Fibroblast of mammary gland (primary cell): ENCODE data around the gene LDLRAP1.
A peak's percentile ranks its signal among the peaks of the same experiment; 100 is the strongest.

Experiments
- DNase-seq: peaks from one replicate; pipeline ENCODE4 v3.0.0-alpha.2; 2010; ENCODE audit warnings: low read depth
- H3K4me3 ChIP-seq: 2 replicates; pipeline ENCODE4 v1.5.1; 2011; ENCODE audit warnings: low read depth, mild to moderate bottlenecking, low read length, moderate library complexity; ENCODE audit not compliant: control insufficient read depth
- TF ChIP-seq, protein P1 (sequence below): conservative IDR thresholded peaks from 2 replicates; pipeline ENCODE4 v1.5.1; 2011; ENCODE audit warnings: low read depth, low read length, inconsistent platforms; ENCODE audit not compliant: control insufficient read depth, insufficient read depth

Gene LDLRAP1

DNA sequence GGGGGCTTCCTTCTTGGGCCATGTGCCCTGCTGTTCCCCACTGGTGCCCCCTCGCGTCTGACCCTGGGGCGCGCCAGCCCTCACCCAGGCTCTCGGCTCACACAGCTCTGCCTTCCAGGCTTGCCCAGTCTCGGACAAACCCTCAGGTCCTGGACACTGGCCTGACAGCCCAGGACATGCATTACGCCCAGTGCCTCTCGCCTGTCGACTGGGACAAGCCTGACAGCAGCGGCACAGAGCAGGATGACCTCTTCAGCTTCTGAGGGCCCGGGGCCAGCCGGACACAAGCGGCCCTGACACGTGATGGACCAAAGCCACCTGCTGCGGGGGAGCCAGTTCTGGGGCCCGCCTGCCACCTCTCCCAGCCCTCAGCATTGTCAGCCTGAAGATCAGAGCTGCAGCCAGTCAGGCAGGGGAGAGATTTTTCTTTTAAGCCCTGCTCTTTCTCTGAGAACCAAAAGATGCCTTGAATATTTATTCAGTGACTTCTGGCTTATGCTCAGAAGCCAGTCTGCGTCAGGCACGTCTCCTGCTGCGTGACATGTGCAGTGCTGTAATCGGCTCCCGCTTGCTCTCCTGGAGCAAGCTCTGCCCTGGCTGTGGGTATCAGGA, 23.4 kb downstream of the LDLRAP1 start:
- peak; percentile 71 for DNase-seq
- no peak overlapping the region for H3K4me3 ChIP-seq
- TF ChIP-seq, protein P1, sequence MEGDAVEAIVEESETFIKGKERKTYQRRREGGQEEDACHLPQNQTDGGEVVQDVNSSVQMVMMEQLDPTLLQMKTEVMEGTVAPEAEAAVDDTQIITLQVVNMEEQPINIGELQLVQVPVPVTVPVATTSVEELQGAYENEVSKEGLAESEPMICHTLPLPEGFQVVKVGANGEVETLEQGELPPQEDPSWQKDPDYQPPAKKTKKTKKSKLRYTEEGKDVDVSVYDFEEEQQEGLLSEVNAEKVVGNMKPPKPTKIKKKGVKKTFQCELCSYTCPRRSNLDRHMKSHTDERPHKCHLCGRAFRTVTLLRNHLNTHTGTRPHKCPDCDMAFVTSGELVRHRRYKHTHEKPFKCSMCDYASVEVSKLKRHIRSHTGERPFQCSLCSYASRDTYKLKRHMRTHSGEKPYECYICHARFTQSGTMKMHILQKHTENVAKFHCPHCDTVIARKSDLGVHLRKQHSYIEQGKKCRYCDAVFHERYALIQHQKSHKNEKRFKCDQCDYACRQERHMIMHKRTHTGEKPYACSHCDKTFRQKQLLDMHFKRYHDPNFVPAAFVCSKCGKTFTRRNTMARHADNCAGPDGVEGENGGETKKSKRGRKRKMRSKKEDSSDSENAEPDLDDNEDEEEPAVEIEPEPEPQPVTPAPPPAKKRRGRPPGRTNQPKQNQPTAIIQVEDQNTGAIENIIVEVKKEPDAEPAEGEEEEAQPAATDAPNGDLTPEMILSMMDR: no peak

DNA sequence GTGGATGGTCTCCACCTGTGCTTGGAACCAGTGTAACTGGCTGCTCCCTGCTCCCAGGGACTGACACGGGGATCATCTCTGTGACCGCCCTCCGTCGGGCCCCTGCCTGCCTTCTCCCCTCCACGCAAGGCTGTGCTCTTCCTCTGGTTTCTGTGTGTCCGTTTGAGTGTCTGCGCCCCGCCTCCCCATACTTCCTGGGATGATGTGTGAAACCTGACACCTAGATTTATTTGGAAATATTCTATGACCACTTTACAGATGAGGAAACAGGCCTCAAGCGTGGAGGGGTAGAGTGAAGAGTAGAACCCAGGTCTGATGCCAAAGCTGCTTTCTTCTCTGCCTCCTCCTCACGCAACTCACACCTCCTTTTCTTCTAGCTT, 24.3 kb downstream of the LDLRAP1 start:
- DNase-seq: no peak
- no peak overlapping the region for H3K4me3 ChIP-seq
- TF ChIP-seq, protein P1: no peak

DNA sequence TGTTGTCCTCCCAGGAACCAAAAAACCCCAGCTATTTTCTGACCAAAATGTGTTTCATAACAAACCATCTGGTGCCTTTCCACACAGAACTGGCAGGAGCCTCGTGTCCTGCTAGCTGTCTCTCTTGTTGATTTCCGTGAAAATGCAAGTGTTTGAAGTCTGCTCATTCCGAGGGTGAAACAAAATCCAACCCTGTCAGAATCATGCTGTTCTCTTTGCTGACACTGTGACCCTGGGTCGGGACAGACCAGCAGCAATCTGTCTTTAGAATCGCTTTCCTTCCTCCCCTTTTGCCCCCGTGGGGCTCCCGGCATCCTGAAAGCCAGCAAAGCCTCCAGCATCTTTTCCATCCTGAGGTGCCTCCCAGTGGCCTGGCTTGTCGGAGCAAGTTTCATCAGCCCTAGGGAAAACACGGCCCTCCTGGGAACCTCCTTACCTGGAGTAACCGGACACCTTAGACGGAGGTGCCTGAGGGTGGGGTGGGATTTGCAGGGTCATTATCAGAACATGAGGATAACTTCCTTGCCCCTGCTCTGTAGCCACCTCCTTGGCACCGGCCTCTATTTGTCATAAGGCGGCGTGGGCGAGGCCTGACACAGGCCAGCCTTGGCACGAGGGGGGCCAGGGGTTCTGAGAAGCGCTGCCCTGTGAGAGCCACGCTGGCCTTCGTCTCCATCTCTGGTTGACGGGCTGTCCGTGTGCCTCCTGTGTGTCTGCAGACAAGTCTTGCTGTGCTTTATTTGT, 24.9 kb downstream of the LDLRAP1 start:
- TF ChIP-seq, protein P1: no peak
- DNase-seq: peak; percentile 68
- no peak overlapping the region for H3K4me3 ChIP-seq

DNA sequence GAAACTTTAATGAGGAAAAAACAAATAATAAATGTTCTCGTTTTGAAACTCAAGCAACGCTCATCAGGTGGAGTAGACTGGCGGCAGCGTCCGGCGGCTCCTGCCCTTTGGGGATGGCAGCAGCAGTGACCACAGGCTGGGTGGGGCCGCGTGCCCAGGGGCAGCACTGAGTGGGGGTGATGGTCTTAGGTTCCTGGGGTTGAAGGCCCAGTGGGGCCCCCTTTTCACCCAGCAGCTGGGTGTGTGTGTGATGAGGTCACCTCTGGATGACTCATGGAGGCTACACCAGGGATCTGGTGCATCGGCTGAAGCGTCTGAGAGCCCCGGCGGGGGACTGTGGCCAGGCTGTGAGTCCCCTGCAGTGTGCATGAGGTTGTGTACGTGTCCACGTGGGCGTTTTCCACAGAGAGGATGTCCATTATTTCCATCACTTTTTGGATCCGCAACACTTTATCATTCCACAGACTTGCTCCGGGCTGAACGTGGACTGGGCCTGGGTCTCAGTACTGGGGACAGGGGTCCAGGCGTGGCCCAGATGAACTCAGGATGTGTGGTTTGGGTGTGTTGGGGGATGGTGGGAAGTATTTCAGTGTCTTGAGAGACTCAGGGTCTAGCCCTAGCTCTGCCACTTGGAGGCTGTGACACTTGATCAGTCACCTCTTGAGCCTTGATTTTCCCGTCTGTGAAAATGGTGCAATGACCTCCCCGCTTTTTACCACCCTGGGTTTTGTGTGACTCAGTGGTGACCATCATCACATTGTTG, 25.6 kb downstream of the LDLRAP1 start:
- no peak overlapping the region for H3K4me3 ChIP-seq
- peak; percentile 89 for DNase-seq
- TF ChIP-seq, protein P1: no peak

DNA sequence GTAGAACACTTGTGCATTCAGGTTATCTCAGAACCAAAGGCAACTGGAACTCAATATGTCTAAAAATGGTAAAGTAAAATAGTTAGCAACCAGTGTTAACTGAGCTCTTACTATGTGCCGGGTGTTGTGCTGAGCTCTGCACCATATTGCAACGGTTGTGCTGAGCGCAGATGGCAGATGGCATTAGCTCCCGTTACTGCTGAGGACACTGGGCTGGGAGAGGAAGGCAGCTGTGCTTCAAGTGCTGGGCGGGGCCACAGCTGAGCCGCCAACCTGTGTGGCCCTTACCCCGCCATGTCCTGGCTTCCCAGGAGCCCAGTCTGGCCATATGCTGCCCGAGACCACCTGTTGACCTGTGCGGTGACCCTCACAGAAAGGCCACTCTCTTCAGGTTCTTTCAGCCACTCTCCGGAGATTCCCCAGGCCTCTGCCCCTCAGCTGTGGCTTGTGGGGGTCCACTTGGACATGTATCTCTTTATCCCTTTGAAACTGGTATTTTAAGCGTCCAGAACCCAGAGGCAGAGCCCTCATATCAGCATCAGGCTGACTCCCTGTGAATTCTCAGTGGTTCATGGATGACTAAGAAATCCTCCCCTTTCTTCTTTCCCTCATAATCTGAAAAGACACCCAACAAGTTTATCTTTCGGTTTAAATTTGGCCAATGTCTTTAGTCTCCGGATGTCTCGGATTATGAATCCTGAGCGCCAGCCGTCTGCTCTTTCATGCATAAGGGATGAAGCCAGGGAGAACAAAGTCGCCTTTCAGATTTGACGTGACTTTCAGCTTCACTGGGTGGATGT, 26.4 kb downstream of the LDLRAP1 start:
- no peak for DNase-seq
- H3K4me3 ChIP-seq: no peak overlapping the region
- TF ChIP-seq, protein P1: no peak

DNA sequence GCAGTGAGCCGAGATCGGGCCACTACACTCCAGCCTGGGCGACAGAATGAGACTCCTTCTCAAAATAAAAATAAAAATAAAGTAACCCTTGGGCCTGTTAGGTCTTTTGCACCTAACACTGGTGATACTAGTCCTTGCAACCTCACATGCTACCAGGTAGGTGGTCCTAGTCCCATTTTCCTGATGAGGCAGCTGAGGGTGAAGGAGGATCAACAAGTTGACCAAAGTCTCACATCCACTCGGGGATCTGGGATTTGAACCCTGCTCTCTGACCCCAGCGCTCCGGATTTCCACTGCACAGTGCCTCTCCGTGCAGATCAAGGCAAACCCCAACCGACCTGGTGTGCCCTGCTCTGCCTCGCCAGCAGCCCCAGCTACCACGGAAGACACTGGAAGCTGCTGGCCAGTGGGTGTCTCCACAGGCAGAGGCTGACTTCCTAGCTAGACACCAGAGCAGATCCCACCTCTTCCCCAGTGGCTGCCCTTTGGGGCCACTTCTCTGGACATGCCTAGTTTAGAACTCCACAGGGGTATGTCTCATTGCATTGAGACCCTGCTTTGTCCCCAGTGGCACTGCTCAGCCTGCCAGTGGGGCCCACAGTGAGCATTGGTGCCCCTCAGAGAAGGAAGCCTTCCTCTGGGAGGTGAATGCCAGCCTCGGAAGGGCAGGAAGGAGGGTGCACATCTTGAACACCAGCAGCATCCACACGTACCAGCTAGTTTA, 27.6 kb downstream of the LDLRAP1 start:
- TF ChIP-seq, protein P1: no peak
- no peak overlapping the region for H3K4me3 ChIP-seq
- no peak for DNase-seq
